ENCODE results near the gene KCNK5. TPM values are rescaled to one million over a fixed set of nuclear protein-coding genes. Genes with fewer than 3 reads are reported as not detected.

KCNK5 gene
- total and polyA plus RNA-seq, 2 experiments from 2014 or later = 0.21 to 0.27 TPM

GRCh38 chr6:39217177-39217864 lies 12.0 kb downstream of the KCNK5 start:
- no peak overlapping the region for H3K27ac ChIP-seq
- no peak overlapping the region for H3K4me3 ChIP-seq
- TF ChIP-seq, protein P1, sequence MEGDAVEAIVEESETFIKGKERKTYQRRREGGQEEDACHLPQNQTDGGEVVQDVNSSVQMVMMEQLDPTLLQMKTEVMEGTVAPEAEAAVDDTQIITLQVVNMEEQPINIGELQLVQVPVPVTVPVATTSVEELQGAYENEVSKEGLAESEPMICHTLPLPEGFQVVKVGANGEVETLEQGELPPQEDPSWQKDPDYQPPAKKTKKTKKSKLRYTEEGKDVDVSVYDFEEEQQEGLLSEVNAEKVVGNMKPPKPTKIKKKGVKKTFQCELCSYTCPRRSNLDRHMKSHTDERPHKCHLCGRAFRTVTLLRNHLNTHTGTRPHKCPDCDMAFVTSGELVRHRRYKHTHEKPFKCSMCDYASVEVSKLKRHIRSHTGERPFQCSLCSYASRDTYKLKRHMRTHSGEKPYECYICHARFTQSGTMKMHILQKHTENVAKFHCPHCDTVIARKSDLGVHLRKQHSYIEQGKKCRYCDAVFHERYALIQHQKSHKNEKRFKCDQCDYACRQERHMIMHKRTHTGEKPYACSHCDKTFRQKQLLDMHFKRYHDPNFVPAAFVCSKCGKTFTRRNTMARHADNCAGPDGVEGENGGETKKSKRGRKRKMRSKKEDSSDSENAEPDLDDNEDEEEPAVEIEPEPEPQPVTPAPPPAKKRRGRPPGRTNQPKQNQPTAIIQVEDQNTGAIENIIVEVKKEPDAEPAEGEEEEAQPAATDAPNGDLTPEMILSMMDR (IDR thresholded peaks at IDR 0.05; ENCODE audit: low read depth, low read length) = no peak
- no peaks in the 10 kb centered on the region for H3K9me3 ChIP-seq (ENCODE audit: low read depth)
- DNase-seq (ENCODE audit: low read depth in 1 of 2, low spot score in 1 of 2) = no peak
- peaks cover 5% of the 10 kb centered on the region for H3K27me3 ChIP-seq
- H3K4me1 ChIP-seq (ENCODE audit: low read depth) = no peaks in the 10 kb centered on the region
- H3K36me3 ChIP-seq = no peaks in the 10 kb centered on the region

- H3K4me3 ChIP-seq = no peak overlapping the region
- no peaks in the 10 kb centered on the region for H3K9me3 ChIP-seq (ENCODE audit: low read depth)
- no peaks in the 10 kb centered on the region for H3K4me1 ChIP-seq (ENCODE audit: low read depth)
- TF ChIP-seq, protein P1 (IDR thresholded peaks at IDR 0.05; ENCODE audit: low read depth, low read length) = no peak
- no peak overlapping the region for H3K27ac ChIP-seq
- H3K27me3 ChIP-seq = peaks cover 5% of the 10 kb centered on the region
- no peak for DNase-seq (ENCODE audit: low read depth in 1 of 2, low spot score in 1 of 2)
- H3K36me3 ChIP-seq = no peaks in the 10 kb centered on the region
Observed at GRCh38 chr6:39215640-39216158, 13.6 kb downstream of the KCNK5 start.

GRCh38 chr6:39214846-39215639 lies 14.2 kb downstream of the KCNK5 start:
- H3K36me3 ChIP-seq = no peaks in the 10 kb centered on the region
- TF ChIP-seq, protein P1 (IDR thresholded peaks at IDR 0.05; ENCODE audit: low read depth, low read length) = no peak
- H3K9me3 ChIP-seq (ENCODE audit: low read depth) = no peaks in the 10 kb centered on the region
- no peak overlapping the region for H3K27ac ChIP-seq
- H3K4me1 ChIP-seq (ENCODE audit: low read depth) = no peaks in the 10 kb centered on the region
- peaks cover 4% of the 10 kb centered on the region for H3K27me3 ChIP-seq
- peak in 1 of 2 donors; percentile 12 for DNase-seq (ENCODE audit: low read depth in 1 of 2, low spot score in 1 of 2)
- no peak overlapping the region for H3K4me3 ChIP-seq

DNA sequence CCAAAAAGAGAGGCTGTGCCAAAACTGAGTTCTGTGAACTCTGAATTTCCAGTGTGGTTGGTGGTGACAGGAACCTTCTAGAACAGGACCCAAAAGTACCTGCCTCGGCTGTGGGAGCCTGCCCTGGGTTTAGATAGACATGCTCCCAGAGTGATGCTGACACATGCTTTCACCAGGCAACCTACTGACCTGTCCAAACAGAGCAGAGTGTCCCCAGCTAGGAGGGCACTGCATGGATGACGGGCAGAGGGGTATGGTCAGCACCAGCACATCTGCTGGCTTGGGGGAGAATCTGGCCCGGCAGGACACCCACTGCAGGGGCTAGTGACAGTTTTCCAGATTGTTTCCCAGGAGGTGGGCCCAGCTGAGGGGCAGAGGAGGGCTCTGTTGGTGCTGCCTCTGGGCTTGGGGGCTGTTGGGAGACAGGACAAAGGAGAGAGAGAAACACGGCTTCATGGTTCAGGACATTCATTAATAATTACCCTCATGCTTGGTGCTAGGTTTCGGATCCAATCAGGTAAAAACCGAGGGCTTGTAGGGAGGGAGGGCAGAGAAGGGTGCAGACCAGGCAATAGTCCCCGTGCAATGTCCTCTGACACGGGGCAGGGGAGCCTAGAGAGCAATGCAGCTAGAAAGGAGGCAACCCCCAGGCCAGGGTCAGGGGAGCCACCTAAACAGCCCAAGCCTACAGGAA lies 15.0 kb downstream of the KCNK5 start:
- Histone ChIP-seq H3K27me3 (peaks cover 6% of the 10 kb centered on the region), H3K4me1 (ENCODE audit: low read depth) (no peaks in the 10 kb centered on the region), H3K9me3 (ENCODE audit: low read depth) (no peaks in the 10 kb centered on the region), H3K4me3 (no peak overlapping the region), H3K27ac (no peak overlapping the region), H3K36me3 (no peaks in the 10 kb centered on the region)
- no peak for DNase-seq (ENCODE audit: low read depth in 1 of 2, low spot score in 1 of 2)
- TF ChIP-seq, protein P1 (IDR thresholded peaks at IDR 0.05; ENCODE audit: low read depth, low read length) = no peak

GRCh38 chr6:39213195-39213920 lies 15.9 kb downstream of the KCNK5 start:
- Histone ChIP-seq H3K36me3 (no peaks in the 10 kb centered on the region), H3K4me3 (no peak overlapping the region), H3K4me1 (ENCODE audit: low read depth) (no peaks in the 10 kb centered on the region), H3K27ac (no peak overlapping the region), H3K27me3 (peaks cover 6% of the 10 kb centered on the region), H3K9me3 (ENCODE audit: low read depth) (no peaks in the 10 kb centered on the region)
- TF ChIP-seq, protein P1 (IDR thresholded peaks at IDR 0.05; ENCODE audit: low read depth, low read length) = no peak
- DNase-seq (ENCODE audit: low read depth in 1 of 2, low spot score in 1 of 2) = no peak

Measured in cardiac muscle cell (in vitro differentiated cells and primary cell).